ENCODE data around the gene NFU1. TPM values are rescaled to one million over a fixed set of nuclear protein-coding genes. Genes with fewer than 3 reads are reported as not detected.
A peak's percentile ranks its signal among the peaks of the same experiment; 100 is the strongest.

NFU1 gene
- total RNA-seq, 6 experiments from 2014 or later, result 12.7 to 26.1 (median 23.5) TPM

DNA sequence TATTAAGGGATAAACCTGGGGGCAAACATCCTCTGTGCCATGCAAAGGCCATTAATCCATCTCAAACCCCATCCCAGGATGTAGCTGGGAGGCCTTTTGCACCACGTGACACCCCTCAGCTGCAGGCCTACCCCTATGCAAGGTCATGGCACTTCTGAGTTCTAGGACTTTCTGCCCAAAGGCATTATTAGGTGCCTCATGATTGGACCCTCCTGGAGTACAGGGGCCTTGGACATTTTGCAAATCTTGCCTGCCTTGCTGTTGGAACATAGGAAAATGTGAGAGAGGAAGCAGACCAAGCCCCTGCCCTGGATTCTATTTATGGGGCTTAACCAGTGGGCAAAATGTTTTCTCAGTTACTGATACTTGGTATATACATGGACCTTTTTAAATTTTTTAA, 44.2 kb upstream of the NFU1 start:
- H3K27me3 ChIP-seq, result no peaks in the 10 kb centered on the region
- TF ChIP-seq, protein P1, sequence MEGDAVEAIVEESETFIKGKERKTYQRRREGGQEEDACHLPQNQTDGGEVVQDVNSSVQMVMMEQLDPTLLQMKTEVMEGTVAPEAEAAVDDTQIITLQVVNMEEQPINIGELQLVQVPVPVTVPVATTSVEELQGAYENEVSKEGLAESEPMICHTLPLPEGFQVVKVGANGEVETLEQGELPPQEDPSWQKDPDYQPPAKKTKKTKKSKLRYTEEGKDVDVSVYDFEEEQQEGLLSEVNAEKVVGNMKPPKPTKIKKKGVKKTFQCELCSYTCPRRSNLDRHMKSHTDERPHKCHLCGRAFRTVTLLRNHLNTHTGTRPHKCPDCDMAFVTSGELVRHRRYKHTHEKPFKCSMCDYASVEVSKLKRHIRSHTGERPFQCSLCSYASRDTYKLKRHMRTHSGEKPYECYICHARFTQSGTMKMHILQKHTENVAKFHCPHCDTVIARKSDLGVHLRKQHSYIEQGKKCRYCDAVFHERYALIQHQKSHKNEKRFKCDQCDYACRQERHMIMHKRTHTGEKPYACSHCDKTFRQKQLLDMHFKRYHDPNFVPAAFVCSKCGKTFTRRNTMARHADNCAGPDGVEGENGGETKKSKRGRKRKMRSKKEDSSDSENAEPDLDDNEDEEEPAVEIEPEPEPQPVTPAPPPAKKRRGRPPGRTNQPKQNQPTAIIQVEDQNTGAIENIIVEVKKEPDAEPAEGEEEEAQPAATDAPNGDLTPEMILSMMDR (IDR thresholded peaks at IDR 0.05), result no peak
- no peak for TF ChIP-seq POLR2A (IDR thresholded peaks at IDR 0.05)
- peaks cover 0 to under 1% (median 0%) of the 10 kb centered on the region in 4 donors for H3K36me3 ChIP-seq
- DNase-seq (no peak), ATAC-seq (no peak)
- intact Hi-C loops (cut with DNase I), result no loop called here
- H3K9me3 ChIP-seq, result no peaks in the 10 kb centered on the region
- no peak overlapping the region for H3K27ac ChIP-seq
- no peaks in the 10 kb centered on the region for H3K4me1 ChIP-seq
- H3K4me3 ChIP-seq, result no peak overlapping the region
- WGBS (ENCODE audit: insufficient coverage, low coverage, low lambda C conversion rate, missing lambda C conversion rate), result 100% methylated on average over 1 of the region's 1 CpG

DNA sequence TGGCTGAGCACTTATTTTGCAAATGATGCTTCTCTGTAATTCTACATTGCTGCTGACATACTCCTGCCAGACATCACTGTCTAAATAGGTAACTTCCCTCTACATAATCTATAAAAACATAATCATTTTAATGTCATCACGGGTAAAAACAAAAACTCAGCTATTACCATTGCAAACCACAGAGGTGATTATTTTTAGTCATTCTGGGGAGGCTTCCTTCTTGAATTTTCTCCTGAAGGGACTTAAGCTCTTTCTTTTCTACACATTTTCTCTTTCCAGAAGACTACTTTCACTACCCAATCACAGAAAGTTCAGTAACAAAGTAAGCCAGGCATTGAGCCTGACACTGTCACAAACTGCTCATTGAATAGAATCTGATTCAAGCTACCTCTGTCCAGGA, 40.4 kb upstream of the NFU1 start:
- no peaks in the 10 kb centered on the region for H3K4me1 ChIP-seq
- no peak overlapping the region for H3K27ac ChIP-seq
- H3K36me3 ChIP-seq, result no peaks in the 10 kb centered on the region
- DNase-seq (no peak), ATAC-seq (no peak)
- H3K4me3 ChIP-seq, result no peak overlapping the region
- no peak for TF ChIP-seq POLR2A (IDR thresholded peaks at IDR 0.05)
- TF ChIP-seq, protein P1 (IDR thresholded peaks at IDR 0.05), result no peak
- no peaks in the 10 kb centered on the region for H3K27me3 ChIP-seq
- intact Hi-C loops (cut with DNase I), result no loop called here
- no peaks in the 10 kb centered on the region for H3K9me3 ChIP-seq
- WGBS (ENCODE audit: insufficient coverage, low coverage, low lambda C conversion rate, missing lambda C conversion rate), result 75% methylated on average over 1 of the region's 1 CpG

DNA sequence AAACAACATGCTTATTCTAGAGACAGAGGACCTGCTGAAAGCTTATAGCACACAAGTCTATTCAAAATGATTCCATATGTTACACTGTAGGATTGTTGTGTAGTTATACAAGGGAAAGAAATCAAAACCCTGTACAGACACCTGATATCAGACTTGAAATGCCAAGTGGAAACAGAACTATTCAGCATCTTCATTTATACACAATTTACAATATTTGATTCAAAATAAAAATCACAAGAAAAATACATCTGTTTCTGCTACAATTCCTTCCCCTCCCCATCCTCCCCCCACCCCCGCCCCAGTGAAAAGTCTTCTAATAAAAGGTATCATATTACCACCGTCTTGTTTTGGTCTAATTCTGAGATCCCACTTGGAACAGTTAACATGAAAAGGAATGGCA, 37.5 kb upstream of the NFU1 start:
- H3K4me3 ChIP-seq, result no peak overlapping the region
- H3K4me1 ChIP-seq, result no peaks in the 10 kb centered on the region
- WGBS (ENCODE audit: insufficient coverage, low coverage, low lambda C conversion rate, missing lambda C conversion rate), result 91% methylated on average over 2 of the region's 2 CpGs
- no peaks in the 10 kb centered on the region for H3K27me3 ChIP-seq
- ATAC-seq (no peak), DNase-seq (no peak)
- no peak for TF ChIP-seq POLR2A (IDR thresholded peaks at IDR 0.05)
- TF ChIP-seq, protein P1 (IDR thresholded peaks at IDR 0.05), result no peak
- H3K36me3 ChIP-seq, result no peaks in the 10 kb centered on the region
- intact Hi-C loops (cut with DNase I), result no loop called here
- H3K27ac ChIP-seq, result no peak overlapping the region
- no peaks in the 10 kb centered on the region for H3K9me3 ChIP-seq

DNA sequence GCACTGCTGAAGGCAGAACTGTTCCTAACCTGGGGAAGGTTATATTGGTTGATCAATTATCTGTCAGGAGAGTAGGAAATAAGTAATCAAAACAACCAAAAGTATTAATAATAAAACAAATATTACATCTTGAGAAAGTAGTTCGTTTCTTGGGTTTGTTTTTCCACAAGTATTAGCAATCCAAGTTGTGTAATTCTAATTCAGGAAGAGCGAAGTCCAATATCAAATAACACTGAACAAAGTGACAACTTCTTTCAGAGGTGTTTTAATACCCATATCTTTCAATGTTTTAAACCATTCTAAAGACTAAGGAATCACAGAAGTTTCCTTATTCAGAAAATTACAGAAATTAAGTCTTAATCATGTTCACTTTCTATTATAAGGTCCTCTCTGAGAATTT, 34.6 kb upstream of the NFU1 start:
- no peaks in the 10 kb centered on the region for H3K9me3 ChIP-seq
- no peaks in the 10 kb centered on the region for H3K4me1 ChIP-seq
- no peaks in the 10 kb centered on the region for H3K36me3 ChIP-seq
- peak in 2 of 4 donors; percentile 37 to 50 for ATAC-seq
- no peaks in the 10 kb centered on the region for H3K27me3 ChIP-seq
- DNase-seq, result no peak
- no peak overlapping the region for H3K27ac ChIP-seq
- no peak for TF ChIP-seq POLR2A (IDR thresholded peaks at IDR 0.05)
- TF ChIP-seq, protein P1 (IDR thresholded peaks at IDR 0.05), result no peak
- WGBS (ENCODE audit: insufficient coverage, low coverage, low lambda C conversion rate, missing lambda C conversion rate), result 33% methylated on average over 2 of the region's 2 CpGs
- H3K4me3 ChIP-seq, result no peak overlapping the region
- intact Hi-C loops (cut with DNase I), result no loop called here

DNA sequence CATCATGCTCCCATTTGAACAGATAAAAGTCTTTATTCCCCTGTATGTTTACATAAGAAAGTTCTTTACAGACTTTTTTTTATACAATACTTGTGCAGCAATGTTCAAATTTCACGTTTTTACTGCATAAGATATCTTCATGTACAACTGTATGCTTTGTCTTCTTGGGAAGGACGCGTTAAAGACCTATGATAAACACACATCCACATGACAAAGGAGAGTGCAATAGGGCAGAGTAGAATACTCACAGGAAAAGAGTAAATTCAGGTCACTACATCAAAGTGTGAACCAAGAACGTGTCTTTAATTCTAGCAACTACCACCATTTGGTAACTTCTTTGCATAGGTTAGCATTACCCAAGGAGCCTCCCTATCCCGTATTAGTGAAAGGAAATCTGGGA, 33.7 kb upstream of the NFU1 start:
- intact Hi-C loops (cut with DNase I), result no loop called here
- Histone ChIP-seq H3K9me3 (no peaks in the 10 kb centered on the region), H3K4me1 (no peaks in the 10 kb centered on the region), H3K36me3 (no peaks in the 10 kb centered on the region), H3K4me3 (no peak overlapping the region), H3K27ac (no peak overlapping the region), H3K27me3 (no peaks in the 10 kb centered on the region)
- WGBS (ENCODE audit: insufficient coverage, low coverage, low lambda C conversion rate, missing lambda C conversion rate), result 76% methylated on average over 5 of the region's 5 CpGs
- DNase-seq (no peak), ATAC-seq (no peak)
- TF ChIP-seq POLR2A (IDR thresholded peaks at IDR 0.05), result no peak
- TF ChIP-seq, protein P1 (IDR thresholded peaks at IDR 0.05), result no peak

Measured in right lobe of liver (tissue), 6 donors.